Measurements from ENCODE around the gene CPNE5.

CPNE5 gene

DNA sequence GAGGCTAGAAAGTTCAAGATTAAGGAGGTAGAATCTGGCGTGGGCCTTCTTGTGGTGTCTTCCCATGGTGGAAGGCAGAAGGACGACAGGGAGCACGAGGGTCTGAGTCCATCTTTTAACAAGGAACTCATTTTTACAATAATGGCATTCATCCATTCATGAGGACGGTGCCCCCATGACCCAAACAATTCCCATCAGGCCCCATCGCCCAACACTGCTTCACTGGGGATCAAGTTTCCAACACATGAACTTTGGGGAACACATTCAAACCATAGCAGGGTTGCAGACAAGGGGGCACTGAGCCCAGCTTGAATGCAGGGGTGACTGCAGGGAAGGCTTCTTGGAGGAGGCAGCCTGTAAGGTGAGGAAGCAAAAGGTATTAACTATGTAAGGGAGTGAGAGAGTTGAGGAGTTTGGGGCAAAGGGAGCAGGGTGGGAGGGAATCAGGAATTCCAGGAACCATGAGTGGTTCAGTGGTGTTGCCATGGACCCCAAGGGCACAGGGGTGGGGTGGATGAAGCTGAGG lies 136.1 kb downstream of the CPNE5 start:
- no peak for DNase-seq
- intact Hi-C loops (cut with DNase I), result no loop called here

DNA sequence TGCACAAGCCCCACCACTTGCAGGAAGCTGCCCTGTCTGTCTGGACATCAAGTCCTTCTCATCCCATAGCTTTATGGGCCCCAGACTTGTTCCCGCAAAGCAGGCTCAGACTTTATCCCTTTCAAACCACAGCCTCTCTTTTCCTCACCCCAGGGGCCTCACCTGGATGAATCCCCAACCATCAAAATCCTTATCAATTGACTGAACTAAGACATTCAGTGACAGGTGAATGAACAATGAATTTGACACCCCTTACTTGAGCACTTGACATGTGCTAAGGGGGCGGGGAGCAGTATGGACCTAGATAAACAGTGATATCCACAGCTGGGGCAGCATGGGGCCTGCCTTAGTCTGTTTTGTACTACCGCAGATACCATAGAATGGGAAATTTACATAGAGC lies 136.6 kb downstream of the CPNE5 start:
- intact Hi-C loops (cut with DNase I), result no loop called here
- DNase-seq, result no peak

DNA sequence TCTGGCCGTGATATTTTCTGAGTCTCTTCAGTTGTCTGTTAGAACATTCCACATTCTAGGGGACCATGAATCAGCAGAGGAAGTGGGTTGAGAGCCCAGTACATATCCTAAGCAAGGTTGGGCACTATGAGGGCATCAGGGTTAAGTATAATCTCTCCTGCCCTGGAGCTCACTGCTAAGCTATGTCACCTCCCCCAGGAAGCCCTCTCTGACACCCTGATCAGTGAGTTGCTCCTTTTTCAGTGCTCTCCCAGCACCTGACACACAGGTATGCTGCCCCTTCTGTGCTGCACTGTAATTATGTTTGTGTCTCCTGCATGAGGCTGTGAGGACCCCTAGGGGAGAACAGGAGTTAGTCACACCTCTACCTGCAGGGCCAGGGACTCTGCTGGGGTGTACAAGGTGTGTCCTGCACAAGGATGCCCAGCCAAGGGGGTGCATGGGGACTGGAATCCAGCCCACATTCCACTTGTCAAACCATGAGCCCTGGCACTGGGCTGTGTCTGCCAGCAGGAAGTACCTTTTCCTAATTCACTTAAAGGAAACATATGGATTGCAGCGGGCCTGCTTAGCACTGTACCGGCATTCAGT lies 137.7 kb downstream of the CPNE5 start:
- DNase-seq, result peak in 1 of 42 donors; percentile 2
- intact Hi-C loops (cut with DNase I), result no loop called here

DNA sequence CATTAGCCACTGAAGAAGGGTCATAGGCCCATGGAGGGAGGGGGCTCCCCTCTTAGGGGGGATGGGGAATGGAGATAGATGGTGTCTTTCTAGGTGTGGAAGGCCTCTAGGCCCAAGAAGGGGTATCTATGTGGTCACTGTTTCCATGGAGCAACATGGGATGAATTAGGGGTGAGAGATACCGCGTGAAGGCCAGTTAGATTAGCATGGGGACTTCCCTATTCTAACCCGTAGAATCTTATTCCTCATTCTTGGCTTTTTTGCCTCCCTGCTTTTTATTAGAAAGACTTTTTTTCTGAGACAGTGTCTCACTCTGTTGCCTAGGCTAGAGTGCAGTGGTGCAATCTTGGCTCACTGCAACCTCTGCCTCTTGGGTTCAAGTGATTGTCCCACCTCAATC lies 138.4 kb downstream of the CPNE5 start:
- intact Hi-C loops (cut with DNase I), result no loop called here
- DNase-seq, result no peak

DNA sequence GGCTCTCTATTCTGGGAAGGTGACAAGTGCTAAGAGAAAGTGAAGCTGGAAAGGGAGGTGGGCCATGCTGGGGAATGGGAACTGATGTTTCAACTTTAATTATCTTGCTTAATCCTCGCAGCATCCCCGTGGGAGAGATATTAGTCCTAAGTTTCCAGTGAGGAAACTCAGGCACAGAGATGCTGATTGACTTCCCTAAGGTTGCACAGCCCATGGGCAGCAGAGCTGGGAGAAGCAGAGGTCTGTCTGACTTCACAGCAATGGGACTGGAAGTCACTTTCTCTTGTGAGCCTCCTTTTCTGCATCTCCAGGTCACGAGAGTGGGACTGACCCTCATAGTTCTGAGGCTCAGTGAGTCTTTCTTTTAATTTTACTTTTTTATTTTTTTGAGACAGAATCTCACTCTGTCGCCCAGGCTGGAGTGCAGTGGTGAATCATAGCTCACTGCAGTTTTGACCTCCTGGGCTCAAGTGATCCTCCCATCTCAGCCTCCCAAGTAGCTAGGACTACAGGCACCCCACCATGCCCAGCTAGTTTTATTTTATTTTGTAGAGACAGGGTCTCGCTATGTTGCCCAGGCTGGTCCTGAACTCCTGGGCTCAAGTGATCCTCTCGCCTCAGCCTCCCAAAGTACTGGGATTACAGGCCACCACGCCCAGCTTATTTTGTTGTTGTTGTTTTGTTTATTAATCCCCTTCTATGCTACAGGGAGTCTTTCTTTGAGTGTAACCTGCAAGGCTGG lies 139.0 kb downstream of the CPNE5 start:
- intact Hi-C loops (cut with DNase I), result no loop called here
- no peak for DNase-seq

DNA sequence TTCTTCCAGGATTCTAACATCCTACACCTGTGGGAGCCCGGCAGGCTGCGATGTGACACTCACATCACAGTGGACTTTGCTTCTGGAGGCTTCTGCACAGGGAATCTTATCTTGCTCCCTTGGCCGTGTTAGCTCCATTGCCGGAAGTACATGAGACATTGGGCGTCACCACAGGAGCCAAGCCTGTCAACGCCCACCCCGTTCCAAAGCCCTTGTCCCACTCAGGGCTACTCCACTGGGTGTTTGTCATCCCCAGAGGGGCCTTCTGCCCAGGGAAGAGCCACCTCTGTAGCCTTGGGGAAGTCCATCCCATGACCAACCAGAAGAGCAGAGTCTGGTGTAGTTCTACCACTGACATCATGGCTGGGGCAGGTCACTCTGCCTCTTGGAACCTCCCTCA lies 139.9 kb downstream of the CPNE5 start:
- intact Hi-C loops (cut with DNase I), result no loop called here
- DNase-seq, result peak in 1 of 42 donors; percentile 4

DNA sequence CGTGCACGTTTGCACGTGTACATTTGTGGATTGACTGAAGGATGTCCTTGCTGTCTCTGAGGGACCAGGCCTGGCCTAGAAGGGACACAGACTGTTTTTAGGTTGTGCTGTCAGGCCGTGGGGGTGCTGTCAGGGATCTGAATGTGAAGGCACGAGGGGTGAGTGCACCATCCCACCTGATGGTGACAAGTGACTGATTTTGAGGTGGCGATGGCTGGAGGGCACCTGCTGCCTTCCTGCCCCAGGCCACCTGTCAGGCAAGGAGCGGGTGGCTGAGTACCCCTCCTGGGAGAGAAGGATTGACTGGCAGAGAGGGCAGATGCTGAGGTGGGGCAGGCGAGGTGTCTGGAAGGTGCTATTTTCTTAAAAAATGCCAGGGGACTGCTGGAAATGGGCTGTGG lies 140.4 kb downstream of the CPNE5 start:
- intact Hi-C loops (cut with DNase I), result no loop called here
- DNase-seq, result peak in 1 of 42 donors; percentile 4

DNA sequence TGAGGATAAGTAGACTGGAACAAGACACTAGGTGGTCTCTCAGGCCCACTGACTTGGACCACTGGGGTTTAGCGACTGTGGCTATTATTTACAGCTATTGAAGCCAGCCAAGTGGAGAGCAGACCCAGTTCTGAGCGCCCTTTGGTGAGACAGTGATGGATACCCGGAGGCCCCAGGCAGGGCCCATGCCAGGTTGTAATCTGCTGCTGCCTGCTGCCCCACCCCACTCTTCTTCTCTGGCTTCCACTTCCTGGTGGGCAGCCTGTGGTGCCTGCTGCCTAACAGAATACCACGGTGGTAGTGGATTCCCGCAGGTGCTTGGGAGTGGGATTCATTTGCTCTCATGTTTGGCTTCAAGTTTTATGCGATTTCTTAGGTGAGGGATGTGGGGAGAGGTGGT lies 141.0 kb downstream of the CPNE5 start:
- peak in 1 of 42 donors; percentile 2 for DNase-seq
- intact Hi-C loops (cut with DNase I), result no loop called here

DNA sequence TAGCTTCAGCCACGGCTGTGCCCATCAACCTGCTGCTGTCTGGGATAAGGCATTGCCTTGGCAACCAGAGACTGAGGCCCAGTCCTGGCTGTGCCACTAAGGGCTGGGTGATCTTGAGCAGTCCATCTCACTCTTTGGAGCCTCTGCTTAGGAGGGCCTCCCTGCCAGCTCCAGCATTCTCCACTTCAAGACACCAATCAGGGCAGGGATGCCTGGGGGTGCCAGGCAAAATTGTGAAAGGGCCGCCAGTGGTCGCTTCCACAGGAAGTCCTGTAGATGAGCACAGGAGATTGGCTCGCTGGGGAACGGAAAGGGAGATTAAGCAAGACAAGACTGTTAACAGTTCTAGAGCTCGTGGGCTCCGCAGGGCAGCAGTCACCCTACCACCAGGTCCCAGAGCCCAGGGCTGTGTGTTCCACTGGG lies 141.8 kb downstream of the CPNE5 start, which contains the start of gene RAB44:
Gene RAB44 (plus strand): TSS at position 346 of the 423 bp plus-strand sequence. CDS start 6,410 bp downstream, outside the sequence.
- intact Hi-C loops (cut with DNase I), result no loop called here
- no peak for DNase-seq

DNA sequence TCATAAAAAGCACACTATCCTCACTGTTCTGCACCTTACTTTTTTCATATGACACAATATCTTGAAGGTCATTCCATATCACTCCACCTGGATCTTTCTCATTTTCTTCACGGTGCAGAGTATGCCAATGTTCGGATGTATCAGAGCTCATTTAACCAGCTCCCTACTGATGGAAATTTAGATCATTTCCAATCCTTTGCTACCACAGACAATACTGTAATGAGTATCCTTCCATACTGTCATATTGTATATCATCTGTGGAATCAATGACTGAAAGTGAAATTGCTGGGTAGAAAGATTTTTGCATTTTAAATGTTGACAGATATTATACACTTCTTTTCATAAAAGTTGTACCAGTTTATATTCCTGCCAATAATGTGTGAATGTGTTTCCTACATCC lies 143.8 kb downstream of the CPNE5 start:
- DNase-seq, result no peak
- intact Hi-C loops (cut with DNase I), result no loop called here

DNA sequence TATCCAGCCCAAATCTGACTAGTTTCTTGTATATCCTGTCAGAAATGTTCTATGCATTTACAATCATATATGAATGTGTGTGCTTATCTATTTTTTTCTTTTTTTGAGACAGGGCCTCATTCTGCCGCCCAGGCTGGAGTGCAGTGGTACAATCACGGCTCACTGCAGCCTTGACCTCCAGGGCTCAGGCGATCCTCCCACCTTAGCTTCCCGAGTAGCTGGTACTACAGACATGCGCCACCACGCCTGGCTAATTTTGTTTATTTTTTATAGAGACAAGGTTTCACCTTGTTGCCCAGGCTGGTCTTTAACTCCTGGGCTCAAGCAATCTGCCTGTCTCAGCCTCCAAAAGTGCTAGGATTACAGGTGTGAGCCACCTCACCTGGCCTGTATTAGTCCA lies 144.6 kb downstream of the CPNE5 start:
- intact Hi-C loops (cut with DNase I), result no loop called here
- DNase-seq, result no peak

DNA sequence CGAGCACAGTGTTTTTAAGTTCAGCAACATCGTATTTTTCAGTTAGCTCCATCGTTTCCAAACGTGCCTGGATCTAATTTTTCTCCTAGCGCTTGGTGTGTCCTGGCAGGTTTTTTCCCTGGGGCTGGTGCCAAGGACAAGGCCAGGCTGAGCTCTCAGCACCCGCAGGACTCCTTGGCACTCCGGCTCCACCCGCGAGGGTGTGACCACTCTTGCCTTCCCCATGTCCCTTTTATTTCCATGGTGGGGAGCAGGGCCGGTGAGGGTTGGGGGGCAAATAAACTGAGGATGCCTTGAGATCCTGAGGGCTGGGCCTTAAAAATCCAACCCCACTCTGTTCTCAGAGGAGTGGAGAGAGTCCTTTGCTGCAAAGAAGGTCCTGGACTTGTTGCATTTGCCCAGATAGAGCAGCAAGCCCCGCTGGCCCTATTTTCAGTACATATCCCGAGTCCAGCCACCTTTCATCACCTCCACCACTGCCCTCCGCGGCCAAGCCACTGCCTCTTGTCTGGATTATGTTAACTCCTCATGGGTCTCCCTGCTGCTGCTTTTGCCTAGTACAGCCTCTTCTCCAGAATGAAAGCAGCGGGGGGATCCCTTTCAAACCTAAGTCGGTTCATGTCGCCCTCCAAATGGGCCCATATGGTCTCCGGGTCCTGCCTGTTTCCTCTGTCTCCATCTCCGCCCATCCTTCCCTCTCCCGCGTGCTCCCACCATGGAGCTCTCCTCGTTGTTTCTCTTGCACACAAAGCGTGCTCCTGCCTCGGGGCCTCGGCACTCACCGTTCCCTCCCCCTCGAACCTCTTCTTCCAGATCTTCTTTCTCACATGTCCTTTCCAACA lies 146.2 kb downstream of the CPNE5 start:
- intact Hi-C loops (cut with DNase I), result no loop called here
- peak in 1 of 42 donors; percentile 36 for DNase-seq

DNA sequence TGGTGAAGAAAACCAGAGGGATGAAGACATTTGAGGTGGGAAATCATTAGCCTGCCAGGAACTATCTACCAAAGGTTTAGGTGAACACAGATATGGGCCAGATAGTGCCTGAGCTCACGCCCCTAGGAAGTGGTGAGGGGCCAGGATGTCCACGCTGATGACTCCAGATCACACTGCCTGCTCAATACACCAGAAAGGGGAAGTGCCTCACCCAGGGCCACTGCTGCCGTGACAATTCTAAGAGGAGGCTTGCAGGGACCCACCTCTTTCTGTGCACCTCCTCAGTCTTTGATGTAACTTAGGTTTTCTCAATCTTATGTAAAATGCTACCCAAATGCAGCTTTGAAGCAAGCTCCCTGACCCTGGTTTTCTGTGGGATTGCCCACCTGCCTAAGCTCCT lies 147.0 kb downstream of the CPNE5 start:
- DNase-seq, result peak in 1 of 42 donors; percentile 40
- intact Hi-C loops (cut with DNase I), result no loop called here

DNA sequence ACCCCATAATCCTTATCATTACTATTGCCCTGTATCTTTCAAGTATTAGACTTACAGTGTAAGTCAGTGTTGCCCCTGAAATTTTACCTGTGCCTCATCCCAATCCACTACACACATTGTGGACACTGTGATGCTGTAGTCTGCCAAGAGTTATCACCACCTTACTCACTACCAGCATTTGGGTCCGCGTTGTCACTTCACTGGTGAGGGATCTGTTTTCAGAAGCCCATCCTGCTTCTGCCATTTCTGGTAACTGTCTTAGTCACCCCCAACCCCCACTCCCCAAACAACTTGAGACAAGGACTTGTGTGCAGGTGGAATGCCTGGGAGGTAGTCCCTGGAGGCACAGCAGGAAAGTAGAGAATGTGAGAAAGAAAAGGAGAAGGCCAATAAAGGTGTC lies 147.6 kb downstream of the CPNE5 start:
- intact Hi-C loops (cut with DNase I), result no loop called here
- no peak for DNase-seq

DNA sequence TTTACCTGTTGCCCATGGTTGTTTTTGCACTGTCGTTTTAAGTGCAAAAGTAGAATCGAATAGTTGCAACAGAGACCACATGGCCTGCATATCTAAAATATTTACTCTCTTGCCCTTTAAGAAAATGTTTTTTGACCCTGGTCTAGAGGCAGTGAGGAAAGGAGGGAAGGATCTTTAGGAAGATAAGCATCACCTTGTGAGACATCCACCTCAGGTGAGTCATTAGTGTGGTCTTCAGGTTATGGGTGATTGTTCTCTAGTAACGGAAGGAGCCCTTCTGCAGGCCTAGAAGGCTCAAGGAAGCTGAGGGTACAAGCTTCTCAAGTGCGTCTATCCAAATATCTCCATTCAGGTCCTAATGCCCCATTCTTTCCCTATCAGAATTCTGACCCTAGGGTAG lies 148.2 kb downstream of the CPNE5 start:
- no peak for DNase-seq
- intact Hi-C loops (cut with DNase I), result no loop called here

All from head of caudate nucleus (tissue), 42 donors.